HEK293 (cell line): ENCODE measurements around the gene PRKACG.
"Not testable (repeated sequence)": the region's sequence is repeated elsewhere in the genome, so short reads cannot be mapped to it uniquely, and the experiment has no call there.

Experiments used
- CTCF ChIA-PET: fragments of 350-600 bp; formaldehyde crosslinking; extraction: SDS; loops from one replicate; lab custom pipeline; 2021; ENCODE audit warnings: antibody characterized with exemption; lab: Yijun Ruan, JAX
- POLR2A ChIA-PET: fragments of 300-600 bp; formaldehyde crosslinking; extraction: SDS; loops from one replicate; lab custom pipeline; 2020; ENCODE audit warnings: antibody characterized with exemption, inconsistent platforms; lab: Yijun Ruan, JAX
- H3K27ac ChIP-seq: fragments of 200-500 bp; sonication (Bioruptor generic); 2 replicates; pipeline ENCODE4 v1.5.1; 2014; ENCODE audit warnings: low read depth, low read length, control low read depth, inconsistent platforms; ENCODE audit errors: extremely low read depth
- H3K36me3 ChIP-seq, 2 experiments: fragments of 200-500 bp in 1 of 2; sonication (Bioruptor generic) in 1 of 2; 1 replicate in 1 of 2; 2 replicates in 1 of 2; pipeline ENCODE4 v1.5.1; 2014 to 2017; ENCODE audit warnings: inconsistent platforms in 2 of 2, low read length in 2 of 2; ENCODE audit not compliant: control insufficient read depth in 2 of 2, insufficient read depth in 1 of 2
- H3K4me1 ChIP-seq: fragments of 200-500 bp; sonication (Bioruptor generic); 2 replicates; pipeline ENCODE4 v1.5.1; 2014; ENCODE audit warnings: mild to moderate bottlenecking, low read length, inconsistent platforms; ENCODE audit not compliant: control insufficient read depth, insufficient read depth
- H3K4me3 ChIP-seq: 2 replicates; pipeline ENCODE4 v1.5.1; 2011; ENCODE audit warnings: low read depth, mild to moderate bottlenecking, control low read depth, low read length, moderate library complexity
- H3K9me3 ChIP-seq: fragments of 200-500 bp; sonication (Bioruptor generic); 2 replicates; pipeline ENCODE4 v1.5.1; 2014; ENCODE audit warnings: low read depth, low read length, inconsistent platforms; ENCODE audit not compliant: control insufficient read depth, insufficient read depth
- PRDM2 ChIP-seq: fragments of 450-650 bp; formaldehyde crosslinking; IDR thresholded peaks from 2 replicates; pipeline ENCODE4 v1.5.1; 2016; ENCODE audit warnings: missing biosample characterization, missing genetic modification characterization, borderline replicate concordance
- SCRT1 ChIP-seq: fragments of 450-650 bp; formaldehyde crosslinking; IDR thresholded peaks from 2 replicates; pipeline ENCODE4 v1.5.1; 2016; ENCODE audit warnings: missing biosample characterization, missing genetic modification characterization, borderline replicate concordance
- ZBTB11 ChIP-seq: fragments of 450-650 bp; formaldehyde crosslinking; conservative IDR thresholded peaks from 2 replicates; pipeline ENCODE4 v1.5.1; 2016; ENCODE audit warnings: low read depth, missing biosample characterization, missing genetic modification characterization
- ZNF133 ChIP-seq: fragments of 450-650 bp; formaldehyde crosslinking; IDR thresholded peaks from 2 replicates; pipeline ENCODE4 v1.5.1; 2016; ENCODE audit warnings: missing biosample characterization, missing genetic modification characterization
- ZNF175 ChIP-seq: fragments of 450-650 bp; formaldehyde crosslinking; IDR thresholded peaks from 2 replicates; pipeline ENCODE4 v1.5.1; 2016; ENCODE audit warnings: missing biosample characterization, missing genetic modification characterization
- ZNF280D ChIP-seq: fragments of 450-650 bp; formaldehyde crosslinking; IDR thresholded peaks from 2 replicates; pipeline ENCODE4 v1.5.1; 2016; ENCODE audit warnings: missing biosample characterization, missing genetic modification characterization
- ZNF792 ChIP-seq: fragments of 450-650 bp; formaldehyde crosslinking; IDR thresholded peaks from 2 replicates; pipeline ENCODE4 v1.5.1; 2016; ENCODE audit warnings: missing biosample characterization, missing genetic modification characterization
- TF ChIP-seq, protein P1 (sequence below): fragments of 450-650 bp; formaldehyde crosslinking; IDR thresholded peaks from 2 replicates; pipeline ENCODE4 v1.5.1; 2016; ENCODE audit warnings: missing biosample characterization, missing genetic modification characterization
- TF ChIP-seq, protein P2 (sequence below): fragments of 450-650 bp; formaldehyde crosslinking; IDR thresholded peaks from 2 replicates; pipeline ENCODE4; 2016; ENCODE audit warnings: missing biosample characterization, missing genetic modification characterization
- TF ChIP-seq, protein P3 (sequence below): fragments of 450-650 bp; formaldehyde crosslinking; IDR thresholded peaks from 2 replicates; pipeline ENCODE4 v1.5.1; 2016; ENCODE audit warnings: missing biosample characterization, missing genetic modification characterization
- TF ChIP-seq, protein P4 (sequence below): fragments of 450-650 bp; formaldehyde crosslinking; IDR thresholded peaks from 2 replicates; pipeline ENCODE4 v1.5.1; 2016; ENCODE audit warnings: missing biosample characterization, missing genetic modification characterization

Gene PRKACG

GRCh38 chr9:69054989-69055388 lies 41.1 kb upstream of the PRKACG start:
- Histone ChIP-seq H3K4me3 (no peak overlapping the region), H3K36me3 (peaks cover 4 to 37% of the 10 kb centered on the region in 2 experiments; a peak in 2 of 3 replicates), H3K9me3 (no peaks in the 10 kb centered on the region), H3K4me1 (no peaks in the 10 kb centered on the region), H3K27ac (no peak overlapping the region)
- CTCF ChIA-PET, result interaction anchor here (0.6 to 13.2 kb wide), 14 partner anchors 11 to 774 kb away, joined by 3 to 209 read pairs (median 5); no protein-coding TSS in a partner anchor
- POLR2A ChIA-PET, result no interaction called here
- no peak for TF ChIP-seq PRDM2 (tag by site-specific recombination)
- TF ChIP-seq, protein P1, sequence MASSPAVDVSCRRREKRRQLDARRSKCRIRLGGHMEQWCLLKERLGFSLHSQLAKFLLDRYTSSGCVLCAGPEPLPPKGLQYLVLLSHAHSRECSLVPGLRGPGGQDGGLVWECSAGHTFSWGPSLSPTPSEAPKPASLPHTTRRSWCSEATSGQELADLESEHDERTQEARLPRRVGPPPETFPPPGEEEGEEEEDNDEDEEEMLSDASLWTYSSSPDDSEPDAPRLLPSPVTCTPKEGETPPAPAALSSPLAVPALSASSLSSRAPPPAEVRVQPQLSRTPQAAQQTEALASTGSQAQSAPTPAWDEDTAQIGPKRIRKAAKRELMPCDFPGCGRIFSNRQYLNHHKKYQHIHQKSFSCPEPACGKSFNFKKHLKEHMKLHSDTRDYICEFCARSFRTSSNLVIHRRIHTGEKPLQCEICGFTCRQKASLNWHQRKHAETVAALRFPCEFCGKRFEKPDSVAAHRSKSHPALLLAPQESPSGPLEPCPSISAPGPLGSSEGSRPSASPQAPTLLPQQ (tag by site-specific recombination), result no peak
- TF ChIP-seq, all 188 proteins: peak for 0

DNA sequence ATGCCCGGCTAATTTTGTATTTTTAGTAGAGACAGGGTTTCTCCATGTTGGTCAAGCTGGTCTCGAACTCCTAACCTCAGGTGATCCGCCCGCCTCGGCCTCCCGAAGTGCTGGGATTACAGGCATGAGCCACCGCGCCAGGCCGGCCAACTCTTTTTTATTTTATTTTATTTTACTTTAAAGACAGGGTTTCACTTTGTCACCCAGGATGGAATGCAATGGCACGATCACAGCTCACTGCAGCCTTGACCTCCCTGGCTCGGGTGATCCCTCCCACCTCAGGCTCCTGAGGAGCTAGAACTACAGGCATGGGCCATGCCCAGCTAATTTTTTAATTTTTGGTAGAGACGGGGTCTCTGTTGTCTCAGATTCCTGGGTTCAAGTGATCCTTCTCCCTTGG lies 37.0 kb upstream of the PRKACG start:
- H3K4me3 ChIP-seq, POLR2A ChIA-PET, H3K4me1 ChIP-seq, H3K27ac ChIP-seq, H3K9me3 ChIP-seq: not testable (repeated sequence)
- CTCF ChIA-PET, result interaction anchor here (0.6 to 13.2 kb wide), 3 partner anchors 39 to 401 kb away, joined by 3 to 209 read pairs (median 3); no protein-coding TSS in a partner anchor
- H3K36me3 ChIP-seq, result peaks cover 4 to 55% of the 10 kb centered on the region in 2 experiments; a peak in 2 of 3 replicates

GRCh38 chr9:69049094-69049493 lies 35.2 kb upstream of the PRKACG start:
- H3K27ac ChIP-seq, result no peak overlapping the region
- CTCF ChIA-PET, result interaction anchor here (0.6 to 13.2 kb wide), 4 partner anchors 13 to 871 kb away, joined by 3 to 209 read pairs (median 6); partner anchors contain the start of gene FXN
- H3K4me1 ChIP-seq, result peaks cover 3% of the 10 kb centered on the region; the same call in 1 of the 2 replicates
- H3K36me3 ChIP-seq, result peaks cover 0 to 48% of the 10 kb centered on the region in 2 experiments; a peak in 2 of 3 replicates
- H3K4me3 ChIP-seq, result no peak overlapping the region
- POLR2A ChIA-PET, result no interaction called here
- no peaks in the 10 kb centered on the region for H3K9me3 ChIP-seq
- TF ChIP-seq ZNF792 (tag by site-specific recombination) (no peak), ZBTB11 (tag by site-specific recombination) (no peak), ZNF175 (no peak), SCRT1 (no peak), ZNF280D (tag by site-specific recombination) (no peak), ZNF133 (tag by site-specific recombination) (no peak)
- TF ChIP-seq, protein P2, sequence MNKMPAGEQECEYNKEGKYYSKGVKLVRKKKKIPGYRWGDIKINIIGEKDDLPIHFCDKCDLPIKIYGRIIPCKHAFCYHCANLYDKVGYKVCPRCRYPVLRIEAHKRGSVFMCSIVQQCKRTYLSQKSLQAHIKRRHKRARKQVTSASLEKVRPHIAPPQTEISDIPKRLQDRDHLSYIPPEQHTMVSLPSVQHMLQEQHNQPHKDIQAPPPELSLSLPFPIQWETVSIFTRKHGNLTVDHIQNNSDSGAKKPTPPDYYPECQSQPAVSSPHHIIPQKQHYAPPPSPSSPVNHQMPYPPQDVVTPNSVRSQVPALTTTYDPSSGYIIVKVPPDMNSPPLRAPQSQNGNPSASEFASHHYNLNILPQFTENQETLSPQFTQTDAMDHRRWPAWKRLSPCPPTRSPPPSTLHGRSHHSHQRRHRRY, result no peak
- TF ChIP-seq, protein P3, sequence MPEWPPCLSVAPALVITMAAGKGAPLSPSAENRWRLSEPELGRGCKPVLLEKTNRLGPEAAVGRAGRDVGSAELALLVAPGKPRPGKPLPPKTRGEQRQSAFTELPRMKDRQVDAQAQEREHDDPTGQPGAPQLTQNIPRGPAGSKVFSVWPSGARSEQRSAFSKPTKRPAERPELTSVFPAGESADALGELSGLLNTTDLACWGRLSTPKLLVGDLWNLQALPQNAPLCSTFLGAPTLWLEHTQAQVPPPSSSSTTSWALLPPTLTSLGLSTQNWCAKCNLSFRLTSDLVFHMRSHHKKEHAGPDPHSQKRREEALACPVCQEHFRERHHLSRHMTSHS, result no peak
- TF ChIP-seq, protein P4, sequence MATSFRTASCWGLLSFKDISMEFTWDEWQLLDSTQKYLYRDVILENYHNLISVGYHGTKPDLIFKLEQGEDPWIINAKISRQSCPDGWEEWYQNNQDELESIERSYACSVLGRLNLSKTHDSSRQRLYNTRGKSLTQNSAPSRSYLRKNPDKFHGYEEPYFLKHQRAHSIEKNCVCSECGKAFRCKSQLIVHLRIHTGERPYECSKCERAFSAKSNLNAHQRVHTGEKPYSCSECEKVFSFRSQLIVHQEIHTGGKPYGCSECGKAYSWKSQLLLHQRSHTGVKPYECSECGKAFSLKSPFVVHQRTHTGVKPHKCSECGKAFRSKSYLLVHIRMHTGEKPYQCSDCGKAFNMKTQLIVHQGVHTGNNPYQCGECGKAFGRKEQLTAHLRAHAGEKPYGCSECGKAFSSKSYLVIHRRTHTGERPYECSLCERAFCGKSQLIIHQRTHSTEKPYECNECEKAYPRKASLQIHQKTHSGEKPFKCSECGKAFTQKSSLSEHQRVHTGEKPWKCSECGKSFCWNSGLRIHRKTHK (tag by site-specific recombination), result no peak
